H1 (cell line): Measurements from ENCODE around the gene H6PD.

Experiments used
- CHD2 ChIP-seq: IDR thresholded peaks from 2 replicates; pipeline ENCODE4 v1.6.1; 2012; ENCODE audit warnings: low read length, improper control_type of control experiment
- EZH2 ChIP-seq: fragments of 200-600 bp; sonication (generic); IDR thresholded peaks from 2 replicates; pipeline ENCODE4 v1.7.1; 2012; ENCODE audit warnings: low read depth, mild to moderate bottlenecking, moderate library complexity, low read length, inconsistent platforms; ENCODE audit not compliant: severe bottlenecking
- MAFK ChIP-seq: IDR thresholded peaks from 2 replicates; pipeline ENCODE4 v1.6.1; 2012; ENCODE audit warnings: low read depth, mild to moderate bottlenecking, improper control_type of control experiment, low read length
- TEAD4 ChIP-seq: IDR thresholded peaks from 2 replicates; pipeline ENCODE4 v1.6.1; 2012; ENCODE audit warnings: low read depth, low read length, inconsistent platforms, mixed read lengths
- TF ChIP-seq, protein P1 (sequence below), 3 experiments: IDR thresholded peaks; 1 replicate in 2 of 3; 2 replicates in 1 of 3; pipeline versions ENCODE4 v1.5.1 to v1.6.1; 2011; ENCODE audit warnings: low read length in 3 of 3, mild to moderate bottlenecking in 3 of 3, inconsistent platforms in 2 of 3, low read depth in 1 of 3, moderate library complexity in 1 of 3; ENCODE audit not compliant: insufficient read depth in 1 of 3; ENCODE audit errors: control extremely low read depth in 1 of 3
- TF ChIP-seq, protein P2 (sequence below): IDR thresholded peaks from 2 replicates; pipeline ENCODE4 v1.6.1; 2012; ENCODE audit warnings: inconsistent platforms

DNA sequence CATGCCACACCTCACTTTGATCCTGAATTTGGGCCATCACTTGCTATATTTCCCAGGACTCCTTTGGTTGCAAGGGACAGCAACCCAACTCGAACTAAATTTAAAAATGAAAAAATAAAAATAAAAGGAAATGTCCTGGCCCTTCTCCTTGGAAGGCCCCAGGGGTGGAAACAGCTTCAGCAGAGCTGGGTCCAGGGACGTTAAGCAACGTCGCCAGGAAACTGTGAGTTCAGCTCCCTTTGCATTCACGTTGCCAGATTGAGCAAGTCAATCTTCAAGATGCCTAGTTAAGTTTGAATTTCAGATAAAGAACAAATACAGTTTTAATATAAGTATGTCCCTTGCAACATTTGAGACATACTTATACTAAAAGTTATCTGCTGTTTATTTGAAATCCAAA is 43.5 kb downstream of the H6PD start:
- TF ChIP-seq TEAD4, result no peak
- TF ChIP-seq, protein P1, sequence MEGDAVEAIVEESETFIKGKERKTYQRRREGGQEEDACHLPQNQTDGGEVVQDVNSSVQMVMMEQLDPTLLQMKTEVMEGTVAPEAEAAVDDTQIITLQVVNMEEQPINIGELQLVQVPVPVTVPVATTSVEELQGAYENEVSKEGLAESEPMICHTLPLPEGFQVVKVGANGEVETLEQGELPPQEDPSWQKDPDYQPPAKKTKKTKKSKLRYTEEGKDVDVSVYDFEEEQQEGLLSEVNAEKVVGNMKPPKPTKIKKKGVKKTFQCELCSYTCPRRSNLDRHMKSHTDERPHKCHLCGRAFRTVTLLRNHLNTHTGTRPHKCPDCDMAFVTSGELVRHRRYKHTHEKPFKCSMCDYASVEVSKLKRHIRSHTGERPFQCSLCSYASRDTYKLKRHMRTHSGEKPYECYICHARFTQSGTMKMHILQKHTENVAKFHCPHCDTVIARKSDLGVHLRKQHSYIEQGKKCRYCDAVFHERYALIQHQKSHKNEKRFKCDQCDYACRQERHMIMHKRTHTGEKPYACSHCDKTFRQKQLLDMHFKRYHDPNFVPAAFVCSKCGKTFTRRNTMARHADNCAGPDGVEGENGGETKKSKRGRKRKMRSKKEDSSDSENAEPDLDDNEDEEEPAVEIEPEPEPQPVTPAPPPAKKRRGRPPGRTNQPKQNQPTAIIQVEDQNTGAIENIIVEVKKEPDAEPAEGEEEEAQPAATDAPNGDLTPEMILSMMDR (IDR thresholded peaks at IDR 0.05; ENCODE audit: control extremely low read depth in 1 of 3, insufficient read depth in 1 of 3, low read depth in 1 of 3, low read length in 3 of 3), result no peak
- TF ChIP-seq EZH2, result no peak
- TF ChIP-seq, protein P2, sequence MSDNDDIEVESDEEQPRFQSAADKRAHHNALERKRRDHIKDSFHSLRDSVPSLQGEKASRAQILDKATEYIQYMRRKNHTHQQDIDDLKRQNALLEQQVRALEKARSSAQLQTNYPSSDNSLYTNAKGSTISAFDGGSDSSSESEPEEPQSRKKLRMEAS, result no peak
- no peak for TF ChIP-seq MAFK
- no peak for TF ChIP-seq CHD2
